Natural killer cell treated with Interleukin-12 subunit alpha and Interleukin-12 subunit beta and Interleukin-15 and Interleukin-18, amount 100 ng/mL, for 72 hours (primary cell): ENCODE data around the gene CNIH2. TPM values are rescaled to one million over a fixed set of nuclear protein-coding genes. Genes with fewer than 3 reads are reported as not detected.
A peak's percentile ranks its signal among the peaks of the same experiment; 100 is the strongest.

ENCODE experiments used
- ATAC-seq, 2 donors: fragments of 150-1000 bp; cut with Tn5 transposase in 1 of 2; sonication (Bioruptor Pico), chemical (Tn5 transposase) in 1 of 2; 2 replicates each; pipeline ENCODE4 v1.10.0; 2021
- DNase-seq: peaks from one replicate; pipeline ENCODE4 v3.0.0; 2022; ENCODE audit warnings: low spot score
- H3K27ac Mint-ChIP-seq, 2 donors: 1 replicate in 1 of 2; 2 replicates in 1 of 2; pipeline ENCODE4 v1.8.0; 2022; ENCODE audit warnings: mixed read lengths in 2 of 2, mild to moderate bottlenecking in 1 of 2, moderate library complexity in 1 of 2
- H3K27me3 Mint-ChIP-seq, 2 donors: 1 replicate in 1 of 2; 2 replicates in 1 of 2; pipeline ENCODE4 v1.8.0; 2022; ENCODE audit warnings: mixed read lengths in 2 of 2
- H3K36me3 Mint-ChIP-seq: one replicate; pipeline ENCODE4 v1.8.0; 2022; ENCODE audit warnings: mixed read lengths
- H3K4me1 Mint-ChIP-seq, 2 donors: 1 replicate in 1 of 2; 2 replicates in 1 of 2; pipeline ENCODE4 v1.8.0; 2022; ENCODE audit warnings: low read depth in 2 of 2, mixed read lengths in 2 of 2, mild to moderate bottlenecking in 1 of 2
- H3K4me3 Mint-ChIP-seq: one replicate; pipeline ENCODE4 v1.8.0; 2022; ENCODE audit warnings: mixed read lengths
- H3K9me3 Mint-ChIP-seq: 2 replicates; pipeline ENCODE4 v1.8.0; 2022; ENCODE audit warnings: mixed read lengths
- total RNA-seq, 2 donors: library from RNA; stranded (reverse); gene quantifications; one replicate each; pipeline ENCODE4 v1.2.3, GENCODE V29; 2022

Gene CNIH2
- total RNA-seq, result 1 to 10 TPM; 1.2 to 2.6 TPM

DNA sequence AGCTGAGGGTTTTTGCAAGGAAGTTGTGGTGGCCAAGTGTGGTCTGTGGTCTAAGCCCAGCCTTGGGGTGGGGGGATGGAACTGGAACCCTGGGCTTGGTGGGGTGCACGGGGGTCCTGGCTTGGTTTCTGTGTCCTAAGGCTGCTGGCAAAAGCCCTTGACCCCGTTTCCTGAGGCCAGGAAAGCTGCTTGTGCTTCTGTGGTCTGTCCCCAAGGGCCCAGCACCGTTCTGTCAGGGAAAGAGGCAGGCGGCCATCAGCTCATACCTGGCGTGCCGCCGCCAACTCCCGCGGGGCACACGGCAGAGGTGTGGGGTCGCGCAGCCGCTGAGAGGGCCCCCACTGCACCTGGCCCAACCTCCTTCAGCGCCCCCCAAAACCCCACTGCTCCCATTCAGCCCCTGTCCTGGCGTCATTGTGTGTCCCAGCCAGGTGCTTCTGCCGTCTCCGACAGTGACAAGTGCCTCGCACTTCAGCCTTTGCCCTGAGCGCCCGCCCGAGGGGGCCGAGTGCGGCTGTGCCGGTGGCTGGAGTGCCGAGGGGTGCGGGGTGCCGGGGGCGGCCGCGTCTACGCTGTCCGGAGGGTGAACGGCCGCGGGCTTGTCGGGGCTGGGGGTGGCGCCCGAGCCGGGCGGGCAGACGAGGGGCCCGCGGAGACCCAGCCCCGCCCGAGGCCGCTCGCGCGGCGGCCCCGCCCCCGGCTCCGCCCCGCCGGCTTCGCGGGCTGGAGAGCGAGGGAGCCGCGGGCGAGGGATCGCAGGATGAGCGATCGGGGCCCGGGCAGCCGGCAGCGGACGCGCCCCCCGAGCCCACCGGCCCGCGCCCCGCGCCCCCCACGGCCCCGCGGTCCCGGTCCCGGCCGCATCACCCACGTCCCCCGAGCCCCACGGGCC lies at the start of gene CNIH2:
CNIH2 (plus strand) TSS at position 705 of the 892 bp plus-strand sequence. CDS start 282 bp downstream, outside the sequence.
- peak; percentile 58 to 70 for ATAC-seq
- H3K4me1 Mint-ChIP-seq, result peaks cover 29 to 58% of the 10 kb centered on the region in 2 donors
- H3K27ac Mint-ChIP-seq, result no peak within 1 kb of the TSS
- peaks cover 13% of the 10 kb centered on the region for H3K36me3 Mint-ChIP-seq
- DNase-seq, result no peak
- H3K9me3 Mint-ChIP-seq, result no peaks in the 10 kb centered on the region
- H3K27me3 Mint-ChIP-seq, result peaks cover 0 to 10% of the 10 kb centered on the region in 2 donors
- peak within 1 kb of the TSS; percentile 52 for H3K4me3 Mint-ChIP-seq

DNA sequence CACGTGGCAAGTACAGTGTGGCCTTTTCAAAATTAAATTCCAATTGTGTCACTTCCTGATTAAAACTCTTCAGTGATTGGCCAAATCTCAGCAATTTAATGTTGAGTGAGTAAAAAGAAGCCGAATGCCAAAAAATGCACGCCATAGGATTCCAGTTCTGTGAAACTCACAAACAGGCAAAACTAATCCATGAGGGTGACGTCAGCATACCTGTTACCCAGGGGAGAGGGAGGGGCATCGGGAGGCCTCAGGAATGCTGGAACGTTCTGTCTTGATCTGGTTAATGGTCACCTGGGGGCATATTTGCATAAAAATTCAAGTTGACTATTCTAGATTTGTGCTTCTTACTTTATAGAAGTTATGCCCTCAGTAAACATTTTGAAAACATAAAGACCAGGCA lies 49.5 kb upstream of the CNIH2 start:
- Mint-ChIP-seq H3K4me3 (no peak overlapping the region), H3K4me1 (peaks cover 0 to 8% of the 10 kb centered on the region in 2 donors), H3K27ac (no peak overlapping the region), H3K9me3 (no peaks in the 10 kb centered on the region), H3K36me3 (peaks cover 16% of the 10 kb centered on the region), H3K27me3 (no peaks in the 10 kb centered on the region)
- DNase-seq, result no peak
- no peak for ATAC-seq

DNA sequence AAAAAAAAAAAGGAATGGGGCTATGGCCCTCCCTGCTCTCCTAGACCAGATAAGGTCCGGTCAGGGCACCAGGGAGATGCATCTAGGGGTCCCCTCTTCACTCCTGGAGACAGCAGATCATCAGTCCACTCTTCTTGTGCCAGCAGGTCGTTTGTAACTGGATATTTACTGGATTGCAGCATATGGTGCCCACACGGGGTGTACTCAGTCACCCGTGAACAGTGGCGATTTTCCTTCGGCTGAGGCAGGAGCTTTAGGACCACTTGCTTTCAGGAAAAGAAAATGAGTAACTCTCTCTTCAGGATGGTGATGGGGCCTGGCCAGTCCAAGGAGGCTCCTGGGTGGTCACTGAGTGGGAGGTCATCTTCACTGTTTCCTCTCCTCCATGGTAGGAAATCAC lies 47.8 kb upstream of the CNIH2 start:
- Mint-ChIP-seq H3K27ac (no peak overlapping the region), H3K4me1 (peaks cover 0 to 8% of the 10 kb centered on the region in 2 donors), H3K36me3 (peaks cover 16% of the 10 kb centered on the region), H3K9me3 (no peaks in the 10 kb centered on the region), H3K4me3 (no peak overlapping the region), H3K27me3 (no peaks in the 10 kb centered on the region)
- no peak for ATAC-seq
- no peak for DNase-seq

DNA sequence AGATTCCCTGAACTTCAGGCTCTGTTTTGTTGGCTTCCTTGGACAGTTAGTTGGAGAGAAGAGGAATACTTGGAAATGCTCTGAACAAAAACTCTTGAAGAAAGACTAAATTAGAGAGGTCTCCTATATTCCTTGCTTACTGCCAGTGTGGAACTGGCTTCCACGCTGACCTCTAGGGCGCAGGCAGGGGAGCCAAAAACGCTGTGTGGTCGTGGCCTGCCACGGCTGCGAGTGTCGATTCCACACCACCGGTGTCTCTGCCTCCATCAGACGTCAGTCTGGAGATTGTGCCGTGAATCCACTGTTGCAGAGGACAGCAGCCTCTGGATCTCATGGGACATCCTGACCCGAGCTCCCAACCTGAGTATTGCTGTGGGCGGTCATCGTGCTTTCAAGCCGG lies 47.0 kb upstream of the CNIH2 start:
- H3K4me1 Mint-ChIP-seq, result peaks cover 0 to 14% of the 10 kb centered on the region in 2 donors
- H3K4me3 Mint-ChIP-seq, result no peak overlapping the region
- no peaks in the 10 kb centered on the region for H3K27me3 Mint-ChIP-seq
- H3K36me3 Mint-ChIP-seq, result peaks cover 16% of the 10 kb centered on the region
- no peaks in the 10 kb centered on the region for H3K9me3 Mint-ChIP-seq
- ATAC-seq, result no peak
- H3K27ac Mint-ChIP-seq, result no peak overlapping the region
- DNase-seq, result no peak

DNA sequence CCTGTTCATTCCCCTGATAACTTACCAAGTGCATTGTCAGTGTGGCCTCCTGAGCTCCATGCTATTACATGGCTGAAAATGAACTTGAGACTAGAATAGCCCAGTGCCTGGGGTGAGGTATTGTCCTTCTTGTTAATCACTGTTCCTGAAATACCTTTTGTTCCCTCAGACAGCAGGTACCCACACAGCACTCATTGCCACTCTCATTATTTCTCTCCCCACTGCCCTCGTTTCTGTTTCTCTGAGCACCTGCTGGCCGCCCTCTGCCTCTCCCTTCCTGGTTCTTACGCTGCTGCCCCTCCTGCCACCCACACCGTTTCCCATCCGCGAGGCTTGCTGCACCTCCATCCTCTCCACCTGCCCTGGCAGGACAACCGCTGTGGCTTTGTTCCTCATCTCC lies 46.4 kb upstream of the CNIH2 start:
- Mint-ChIP-seq H3K4me1 (peaks cover 0 to 12% of the 10 kb centered on the region in 2 donors), H3K27ac (peak overlapping the region in 1 of 2 donors; percentile 24), H3K27me3 (no peaks in the 10 kb centered on the region), H3K9me3 (no peaks in the 10 kb centered on the region), H3K36me3 (peaks cover 16% of the 10 kb centered on the region), H3K4me3 (no peak overlapping the region)
- no peak for ATAC-seq
- DNase-seq, result no peak

DNA sequence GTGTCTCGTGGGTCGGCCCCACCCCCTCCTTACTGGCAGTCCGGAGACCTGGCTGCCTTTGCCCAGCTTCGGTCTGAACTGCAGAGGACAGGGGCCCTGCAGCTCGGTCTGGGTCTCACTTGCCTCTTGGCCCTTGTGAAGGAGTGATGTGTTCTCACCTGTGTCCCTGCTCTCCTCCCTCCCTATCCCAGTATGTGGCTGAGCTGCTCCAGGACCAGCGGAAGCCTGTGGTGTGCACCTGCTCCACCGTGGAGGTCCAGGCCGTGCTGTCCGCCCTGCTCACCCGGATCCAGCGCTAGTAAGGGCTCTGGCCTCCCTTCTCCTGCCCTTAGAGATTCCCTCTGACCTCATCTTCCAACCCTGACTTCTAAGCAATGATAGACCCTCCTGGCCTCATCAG lies 45.2 kb upstream of the CNIH2 start:
- Mint-ChIP-seq H3K9me3 (no peaks in the 10 kb centered on the region), H3K36me3 (peaks cover 16% of the 10 kb centered on the region), H3K27ac (peak overlapping the region in 1 of 2 donors; percentile 31), H3K27me3 (no peaks in the 10 kb centered on the region), H3K4me3 (no peak overlapping the region), H3K4me1 (peaks cover 7 to 20% of the 10 kb centered on the region in 2 donors)
- ATAC-seq (peak in 1 of 2 donors; percentile 25), DNase-seq (no peak)

DNA sequence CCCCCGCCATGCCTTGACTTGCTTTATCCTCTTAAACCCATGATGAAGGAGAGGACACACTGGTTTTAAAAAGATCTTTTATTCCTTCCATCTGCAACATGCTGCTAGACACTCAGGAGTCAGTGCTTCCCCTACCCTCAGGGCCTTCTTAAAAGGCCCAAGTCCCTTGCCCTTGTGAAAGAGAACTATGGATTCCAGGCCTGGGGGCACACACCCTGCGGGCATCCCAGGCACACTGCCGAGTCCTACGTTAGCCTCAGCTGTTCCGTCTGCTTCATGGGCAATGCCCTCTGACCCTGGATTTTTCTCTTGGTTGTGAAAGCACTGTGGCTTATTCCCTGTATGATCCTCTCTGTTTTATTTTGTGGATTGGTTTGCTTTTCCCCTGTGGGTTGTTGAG lies 44.7 kb upstream of the CNIH2 start:
- Mint-ChIP-seq H3K27ac (peak overlapping the region in 1 of 2 donors; percentile 31), H3K4me3 (no peak overlapping the region), H3K9me3 (no peaks in the 10 kb centered on the region), H3K27me3 (no peaks in the 10 kb centered on the region), H3K36me3 (peaks cover 15% of the 10 kb centered on the region), H3K4me1 (peaks cover 7 to 23% of the 10 kb centered on the region in 2 donors)
- DNase-seq, result no peak
- no peak for ATAC-seq

DNA sequence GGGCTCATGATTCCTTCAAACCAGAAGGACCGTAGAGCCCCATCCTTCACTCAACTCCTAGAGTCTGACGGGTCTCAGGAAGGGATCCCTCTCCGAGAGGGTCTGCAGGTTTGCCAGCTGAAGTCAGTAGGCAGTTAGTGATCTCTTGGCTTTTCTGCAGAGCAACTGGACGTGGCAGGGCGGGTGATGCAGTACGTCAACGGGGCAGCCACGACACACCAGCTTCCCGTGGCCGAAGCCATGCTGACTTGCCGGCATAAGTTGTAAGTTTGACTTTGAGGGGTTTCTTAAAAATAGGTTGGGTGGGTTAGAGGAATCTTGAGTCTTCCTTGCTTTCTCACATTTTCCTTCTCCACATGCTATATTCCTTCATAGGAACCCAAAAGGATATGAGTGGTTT lies 42.8 kb upstream of the CNIH2 start:
- ATAC-seq (no peak), DNase-seq (no peak)
- Mint-ChIP-seq H3K36me3 (peaks cover 10% of the 10 kb centered on the region), H3K4me3 (no peak overlapping the region), H3K9me3 (no peaks in the 10 kb centered on the region), H3K27me3 (no peaks in the 10 kb centered on the region), H3K4me1 (peaks cover 7 to 27% of the 10 kb centered on the region in 2 donors), H3K27ac (no peak overlapping the region)

DNA sequence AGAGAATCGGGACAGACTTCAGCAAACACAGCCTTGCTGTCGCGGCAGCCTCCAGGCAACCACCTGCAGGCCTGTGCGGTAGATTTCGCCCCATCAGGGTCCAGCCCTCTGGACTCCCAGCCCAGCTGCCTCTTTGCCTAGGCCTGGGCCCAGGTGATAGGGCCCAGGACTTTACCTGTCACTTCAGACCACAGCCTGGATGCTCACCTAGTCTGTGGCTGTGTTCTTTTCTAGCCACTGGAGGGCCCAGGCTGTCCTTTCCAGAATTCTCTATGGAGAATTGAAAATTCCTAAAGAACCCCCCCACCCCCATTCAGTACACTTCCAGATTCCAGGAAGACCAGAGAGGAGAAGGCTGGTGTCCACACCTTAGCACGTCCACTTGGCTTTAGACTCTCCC lies 40.1 kb upstream of the CNIH2 start:
- Mint-ChIP-seq H3K4me3 (peak overlapping the region; percentile 60), H3K9me3 (no peaks in the 10 kb centered on the region), H3K27me3 (no peaks in the 10 kb centered on the region), H3K4me1 (peaks cover 7 to 21% of the 10 kb centered on the region in 2 donors), H3K27ac (peak overlapping the region; percentile 57 to 82), H3K36me3 (no peaks in the 10 kb centered on the region)
- DNase-seq (no peak), ATAC-seq (no peak)

DNA sequence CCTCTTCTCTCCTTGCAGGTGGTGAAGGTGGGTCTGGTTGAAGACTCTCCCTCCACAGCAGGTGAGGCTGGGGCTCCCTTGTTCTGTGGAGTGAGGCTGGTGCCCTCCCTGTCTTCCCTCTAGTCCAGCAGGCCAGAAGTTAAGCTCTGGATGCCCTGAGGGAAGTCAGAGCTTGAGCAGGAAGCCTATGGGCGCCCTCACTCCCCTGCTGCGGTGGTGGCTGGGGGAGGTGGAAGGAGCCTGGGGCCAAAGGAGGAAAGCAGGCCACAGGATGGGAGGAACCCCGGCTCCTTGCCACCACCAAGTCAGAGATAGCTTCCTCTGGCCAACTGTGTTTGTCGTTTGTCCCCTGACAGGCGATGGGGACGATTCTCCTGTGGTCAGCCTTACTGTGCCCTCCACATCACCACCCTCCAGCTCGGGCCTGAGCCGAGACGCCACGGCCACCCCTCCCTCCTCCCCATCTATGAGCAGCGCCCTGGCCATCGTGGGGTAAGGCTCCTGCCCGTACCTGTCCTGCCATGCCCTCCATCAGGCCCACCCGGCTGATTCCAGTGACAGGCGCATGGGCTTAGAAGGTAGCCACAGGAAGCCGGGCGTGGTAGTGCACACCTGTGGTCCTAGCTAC lies 39.1 kb upstream of the CNIH2 start:
- DNase-seq (no peak), ATAC-seq (no peak)
- H3K9me3 Mint-ChIP-seq, result no peaks in the 10 kb centered on the region
- no peak overlapping the region for H3K27ac Mint-ChIP-seq
- no peaks in the 10 kb centered on the region for H3K36me3 Mint-ChIP-seq
- H3K4me3 Mint-ChIP-seq, result no peak overlapping the region
- H3K27me3 Mint-ChIP-seq, result no peaks in the 10 kb centered on the region
- peaks cover 7 to 21% of the 10 kb centered on the region in 2 donors for H3K4me1 Mint-ChIP-seq

DNA sequence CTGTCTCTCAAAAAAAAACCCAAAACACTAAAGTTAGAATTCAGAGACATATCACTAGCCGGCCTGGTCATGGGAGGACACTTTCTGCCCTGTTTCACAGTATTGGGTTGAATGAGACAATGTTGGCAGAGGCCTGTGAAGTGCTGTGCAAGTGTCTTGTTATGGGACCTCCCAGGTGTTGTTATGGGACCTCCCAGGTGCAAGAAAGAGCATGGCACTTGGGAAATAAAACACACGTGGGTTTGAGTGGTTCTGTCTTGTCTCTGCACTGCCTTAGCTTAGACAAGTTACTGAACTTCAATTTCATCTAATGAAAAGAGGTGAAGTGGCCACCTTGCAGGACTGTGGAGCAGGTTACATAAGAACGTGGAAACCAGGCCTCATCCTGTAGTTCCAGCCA lies 38.5 kb upstream of the CNIH2 start:
- Mint-ChIP-seq H3K27me3 (no peaks in the 10 kb centered on the region), H3K4me1 (peaks cover 7 to 21% of the 10 kb centered on the region in 2 donors), H3K36me3 (no peaks in the 10 kb centered on the region), H3K4me3 (no peak overlapping the region), H3K9me3 (no peaks in the 10 kb centered on the region), H3K27ac (no peak overlapping the region)
- ATAC-seq, result no peak
- DNase-seq, result no peak

DNA sequence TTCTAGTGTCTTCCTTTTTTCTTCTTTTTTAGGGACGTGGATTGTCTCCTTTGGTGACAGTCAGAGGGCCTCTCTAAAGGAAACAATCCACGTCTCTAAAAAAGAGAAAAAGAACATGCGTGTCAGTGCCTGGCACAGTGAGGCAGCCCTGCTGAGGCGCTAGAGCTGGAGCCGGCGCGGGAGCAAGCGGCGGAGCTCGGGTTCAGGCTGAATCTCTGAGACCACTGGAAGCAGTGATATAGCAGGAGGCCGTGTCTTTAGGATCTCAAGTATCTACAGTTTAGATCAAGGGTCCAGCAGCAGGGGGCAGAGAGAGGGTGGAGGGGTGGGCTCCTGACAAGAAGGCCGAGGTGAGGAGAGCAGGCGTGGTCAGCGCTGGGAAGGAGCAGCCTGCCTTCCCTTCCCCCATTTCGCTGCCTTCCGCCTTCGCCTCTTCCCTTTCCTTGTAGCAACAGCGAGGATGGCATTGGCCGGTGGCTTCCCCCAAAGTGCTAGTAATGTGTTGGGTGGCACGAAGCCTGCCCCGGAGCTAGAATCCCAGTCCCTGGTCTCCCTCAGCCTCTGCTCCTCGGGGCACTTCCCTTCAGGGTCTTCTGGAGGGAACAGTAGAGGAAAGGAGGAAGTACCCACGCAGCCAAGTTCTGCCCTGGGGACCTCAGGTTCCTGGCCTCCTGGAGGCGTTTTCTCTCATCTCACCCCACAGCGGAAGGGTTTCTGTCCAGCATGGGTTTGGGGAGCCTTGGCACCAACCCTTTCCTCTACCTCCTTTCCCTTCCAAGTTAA lies 37.8 kb upstream of the CNIH2 start:
- Mint-ChIP-seq H3K9me3 (no peaks in the 10 kb centered on the region), H3K27ac (no peak overlapping the region), H3K4me3 (no peak overlapping the region), H3K4me1 (peaks cover 7 to 21% of the 10 kb centered on the region in 2 donors), H3K27me3 (no peaks in the 10 kb centered on the region), H3K36me3 (no peaks in the 10 kb centered on the region)
- DNase-seq (no peak), ATAC-seq (no peak)

DNA sequence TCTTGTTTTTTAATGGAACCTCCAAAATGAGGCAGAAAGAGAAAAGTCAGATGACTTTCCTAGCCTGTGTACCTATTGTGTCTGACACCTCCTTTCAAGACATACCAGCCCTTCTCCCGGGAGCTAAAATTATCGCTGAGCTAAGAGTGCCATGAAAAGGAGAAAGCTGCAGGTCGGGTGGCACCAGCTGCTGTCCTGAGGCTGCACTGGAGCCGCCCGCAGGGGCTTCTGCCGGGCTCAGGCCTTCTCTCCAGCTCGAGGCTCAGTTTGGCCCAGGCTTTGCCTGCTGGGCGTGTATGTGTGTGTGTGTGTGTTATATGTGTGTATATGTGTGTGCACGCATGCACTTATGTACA lies 37.2 kb upstream of the CNIH2 start:
- no peak overlapping the region for H3K27ac Mint-ChIP-seq
- ATAC-seq (no peak), DNase-seq (no peak)
- no peaks in the 10 kb centered on the region for H3K36me3 Mint-ChIP-seq
- no peaks in the 10 kb centered on the region for H3K9me3 Mint-ChIP-seq
- H3K27me3 Mint-ChIP-seq, result no peaks in the 10 kb centered on the region
- H3K4me3 Mint-ChIP-seq, result no peak overlapping the region
- H3K4me1 Mint-ChIP-seq, result peaks cover 7 to 16% of the 10 kb centered on the region in 2 donors
